ENCODE data around the gene PAK5.

The PAK5 gene

GRCh38 chr20:9493803-9494202 is 345.1 kb downstream of the PAK5 start:
- H3K27me3 Mint-ChIP-seq, result no peaks in the 10 kb centered on the region
- DNase-seq (no peak), ATAC-seq (replicated peaks) (no peak)
- no peak overlapping the region for H3K27ac Mint-ChIP-seq
- H3K4me3 Mint-ChIP-seq, result no peak overlapping the region
- no peaks in the 10 kb centered on the region for H3K36me3 Mint-ChIP-seq (ENCODE audit: insufficient read depth)
- H3K4me1 Mint-ChIP-seq (ENCODE audit: low read depth in 2 of 2), result no peaks in the 10 kb centered on the region
- peaks cover 6 to 17% of the 10 kb centered on the region in 2 donors for H3K9me3 Mint-ChIP-seq

GRCh38 chr20:9492067-9492466 is 346.8 kb downstream of the PAK5 start:
- no peak for ATAC-seq (replicated peaks)
- Mint-ChIP-seq H3K36me3 (ENCODE audit: insufficient read depth) (no peaks in the 10 kb centered on the region), H3K4me3 (no peak overlapping the region), H3K9me3 (peaks cover 4 to 17% of the 10 kb centered on the region in 2 donors), H3K27me3 (no peaks in the 10 kb centered on the region), H3K27ac (no peak overlapping the region), H3K4me1 (ENCODE audit: low read depth in 2 of 2) (no peaks in the 10 kb centered on the region)
- no peak for DNase-seq

GRCh38 chr20:9491324-9491723 is 347.6 kb downstream of the PAK5 start:
- DNase-seq, result no peak
- Mint-ChIP-seq H3K27me3 (no peaks in the 10 kb centered on the region), H3K27ac (no peak overlapping the region), H3K4me3 (no peak overlapping the region), H3K4me1 (ENCODE audit: low read depth in 2 of 2) (no peaks in the 10 kb centered on the region), H3K9me3 (peaks cover 6 to 24% of the 10 kb centered on the region in 2 donors), H3K36me3 (ENCODE audit: insufficient read depth) (no peaks in the 10 kb centered on the region)
- ATAC-seq (replicated peaks), result no peak

- ATAC-seq (replicated peaks), result no peak
- Mint-ChIP-seq H3K4me3 (no peak overlapping the region), H3K4me1 (ENCODE audit: low read depth in 2 of 2) (no peaks in the 10 kb centered on the region), H3K27me3 (no peaks in the 10 kb centered on the region), H3K36me3 (ENCODE audit: insufficient read depth) (no peaks in the 10 kb centered on the region), H3K27ac (no peak overlapping the region), H3K9me3 (peaks cover 4 to 22% of the 10 kb centered on the region in 2 donors)
- no peak for DNase-seq
Observed at GRCh38 chr20:9490631-9491030, 348.2 kb downstream of the PAK5 start.

- Mint-ChIP-seq H3K4me3 (no peak overlapping the region), H3K36me3 (ENCODE audit: insufficient read depth) (no peaks in the 10 kb centered on the region), H3K27ac (no peak overlapping the region), H3K4me1 (ENCODE audit: low read depth in 2 of 2) (no peaks in the 10 kb centered on the region), H3K27me3 (no peaks in the 10 kb centered on the region), H3K9me3 (peaks cover 2 to 19% of the 10 kb centered on the region in 2 donors)
- ATAC-seq (replicated peaks) (no peak), DNase-seq (no peak)
Observed at GRCh38 chr20:9490161-9490560, 348.7 kb downstream of the PAK5 start.

GRCh38 chr20:9488063-9488462 is 350.8 kb downstream of the PAK5 start:
- Mint-ChIP-seq H3K4me1 (ENCODE audit: low read depth in 2 of 2) (no peaks in the 10 kb centered on the region), H3K9me3 (peaks cover 2 to 19% of the 10 kb centered on the region in 2 donors), H3K4me3 (no peak overlapping the region), H3K27me3 (no peaks in the 10 kb centered on the region), H3K36me3 (ENCODE audit: insufficient read depth) (no peaks in the 10 kb centered on the region), H3K27ac (no peak overlapping the region)
- ATAC-seq (replicated peaks), result no peak
- DNase-seq, result no peak

Data from effector memory CD8-positive, alpha-beta T cell (primary cell).